Hepatocyte (in vitro differentiated cells): ENCODE measurements around the gene VPS41.

Experiments used
- CTCF ChIP-seq: fragments of 200-600 bp; sonication (generic); IDR thresholded peaks from 2 replicates; pipeline ENCODE4 v1.5.1; 2016; ENCODE audit warnings: antibody characterized with exemption, mild to moderate bottlenecking; ENCODE audit not compliant: poor library complexity
- EZH2 ChIP-seq: fragments of 200-600 bp; sonication (generic); IDR thresholded peaks from 2 replicates; pipeline ENCODE4 v1.6.1; 2016; ENCODE audit warnings: antibody characterized with exemption, mild to moderate bottlenecking, borderline replicate concordance
- EZH2phosphoT487 ChIP-seq: fragments of 200-600 bp; sonication (generic); IDR thresholded peaks from one replicate; pipeline ENCODE4 v1.6.1; 2018; ENCODE audit warnings: antibody characterized with exemption, mild to moderate bottlenecking, low read depth, moderate library complexity; ENCODE audit not compliant: unreplicated experiment, severe bottlenecking

- TF ChIP-seq EZH2 (no peak), CTCF (no peak), EZH2phosphoT487 (no peak)
Measured at GRCh38 chr7:38777609-38778008, 131.4 kb downstream of the VPS41 start.
